Muscle of leg (tissue), 16 donors: ENCODE results near the gene TENT4A. TPM values are rescaled to one million over a fixed set of nuclear protein-coding genes. Genes with fewer than 3 reads are reported as not detected.
"Not testable (repeated sequence)": the region's sequence is repeated elsewhere in the genome, so short reads cannot be mapped to it uniquely, and the experiment has no call there.

Experiments used
- DNase-seq: peaks from one replicate; pipeline ENCODE4 v3.0.0; 2013
- H3K27ac ChIP-seq: one replicate; pipeline ENCODE4 v1.5.1; 2013; ENCODE audit warnings: mild to moderate bottlenecking, low read length, control low read depth
- H3K27me3 ChIP-seq: one replicate; pipeline ENCODE4 v1.6.1; 2013; ENCODE audit warnings: low read length; ENCODE audit not compliant: control insufficient read depth, insufficient read depth
- H3K36me3 ChIP-seq: one replicate; pipeline ENCODE4 v1.6.1; 2013; ENCODE audit warnings: low read length; ENCODE audit not compliant: control insufficient read depth, insufficient read depth
- H3K4me1 ChIP-seq: one replicate; pipeline ENCODE4 v1.6.1; 2013; ENCODE audit warnings: low read length; ENCODE audit not compliant: control insufficient read depth, insufficient read depth
- H3K4me3 ChIP-seq: one replicate; pipeline ENCODE4 v1.5.1; 2013; ENCODE audit warnings: low read length, control low read depth
- H3K9me3 ChIP-seq: replicated peaks from 2 replicates; pipeline ENCODE4 v1.6.1; 2013; ENCODE audit warnings: low read depth, low read length; ENCODE audit not compliant: control insufficient read depth
- WGBS: methylation state at CpG from one replicate; pipeline ENCODE4 v1.1.5; 2013; ENCODE audit warnings: missing lambda C conversion rate; ENCODE audit not compliant: insufficient coverage; 5-methylcytosine and 5-hydroxymethylcytosine counted together
- long read RNA-seq, 11 donors: transcript quantifications; one replicate each; lab custom pipeline, GENCODE V29; 2026
- polyA plus RNA-seq, 8 donors: library from polyadenylated mRNA; unstranded; fragments of 120-200 nt; gene quantifications; one replicate each; pipeline versions ENCODE4 v1.2.1 to v1.2.3, GENCODE V29; 2013; ENCODE audit warnings: inconsistent platforms in 1 of 8, low replicate concordance in 1 of 8; ENCODE audit not compliant: insufficient read length in 8 of 8, insufficient read depth in 1 of 8
- total RNA-seq: library from RNA; stranded (reverse); fragments of 120-200 nt; gene quantifications from one replicate; pipeline ENCODE4 v1.2.4, GENCODE V29; 2013

Gene TENT4A
- total RNA-seq (9.0 TPM), polyA plus RNA-seq (10 to 100 TPM; 15.4 to 22.2 (median 17.2) TPM)
- long read RNA-seq, donor 1, full-length matches to known transcripts = 1 of 1 reads
- long read RNA-seq, donor 1, partial matches to known transcripts = 0 of 1 reads
- long read RNA-seq, donor 1, other reads (novel, unspliced or antisense) = 0 of 1 reads
- long read RNA-seq, donor 2 = 0 reads
- long read RNA-seq, donor 3, full-length matches to known transcripts = 7 of 7 reads
- long read RNA-seq, donor 3, partial matches to known transcripts = 0 of 7 reads
- long read RNA-seq, donor 3, other reads (novel, unspliced or antisense) = 0 of 7 reads
- long read RNA-seq, donor 4 = 0 reads
- long read RNA-seq, donor 5, full-length matches to known transcripts = 4 of 15 reads
- long read RNA-seq, donor 5, partial matches to known transcripts = 11 of 15 reads
- long read RNA-seq, donor 5, other reads (novel, unspliced or antisense) = 0 of 15 reads
- long read RNA-seq, donor 6, full-length matches to known transcripts = 3 of 3 reads
- long read RNA-seq, donor 6, partial matches to known transcripts = 0 of 3 reads
- long read RNA-seq, donor 6, other reads (novel, unspliced or antisense) = 0 of 3 reads
- long read RNA-seq, donor 7, full-length matches to known transcripts = 2 of 2 reads
- long read RNA-seq, donor 7, partial matches to known transcripts = 0 of 2 reads
- long read RNA-seq, donor 7, other reads (novel, unspliced or antisense) = 0 of 2 reads
- long read RNA-seq, donor 8 = 0 reads
- long read RNA-seq, donor 9 = 0 reads
- long read RNA-seq, donor 10 = 0 reads
- long read RNA-seq, donor 11, partial matches to known transcripts = 18 of 18 reads
- long read RNA-seq, donor 11, other reads (novel, unspliced or antisense) = 0 of 18 reads

DNA sequence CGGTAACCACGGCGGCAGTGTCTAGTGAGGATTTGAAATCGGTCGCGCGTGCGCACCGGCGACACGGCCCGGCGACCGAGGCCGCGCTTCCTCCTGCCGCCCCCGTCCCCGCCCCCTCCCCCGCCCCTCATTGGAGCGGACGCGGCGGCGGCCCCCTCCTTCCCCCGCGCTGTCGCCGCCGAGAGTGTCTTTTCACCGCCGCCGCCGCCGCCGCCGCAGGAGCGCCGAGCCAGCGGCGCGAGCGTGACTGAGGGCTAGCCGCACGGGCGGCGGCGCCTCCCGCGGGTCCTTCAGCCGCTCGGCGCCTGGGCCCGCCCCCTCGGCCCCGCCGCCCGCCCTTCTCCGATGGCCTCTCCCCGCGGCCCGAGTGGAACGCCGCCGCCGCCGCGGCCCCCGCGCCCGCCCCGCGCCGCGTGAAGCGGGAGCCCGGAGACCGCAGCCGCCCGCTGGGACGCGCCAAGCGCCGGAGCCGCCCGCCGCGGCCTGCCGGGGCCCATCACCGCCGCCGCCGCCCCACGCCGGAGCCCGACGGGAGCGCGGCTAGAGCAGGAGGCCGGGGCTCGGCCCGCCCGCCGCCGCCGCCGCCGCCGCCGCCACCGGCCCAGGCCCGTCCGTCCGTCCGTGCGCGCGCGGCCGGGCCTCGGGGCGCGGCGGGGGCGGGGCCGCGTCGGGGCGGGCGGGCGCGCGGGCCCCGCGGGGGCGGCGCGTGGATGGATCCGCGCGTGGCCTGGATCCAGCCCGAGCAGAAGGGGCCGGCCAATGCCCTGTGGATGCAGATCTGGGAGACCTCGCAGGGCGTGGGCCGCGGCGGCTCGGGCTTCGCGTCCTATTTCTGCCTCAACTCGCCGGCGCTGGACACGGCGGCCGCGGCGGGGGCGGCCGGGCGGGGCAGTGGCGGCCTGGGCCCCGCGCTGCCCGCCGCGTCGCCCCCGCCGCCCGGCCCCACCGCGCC, at the start of gene TENT4A:
Gene TENT4A, plus strand, starts transcription at position 159 of the 952 bp plus-strand sequence. Its CDS starts 552 bp downstream, at position 711.
- Histone ChIP-seq H3K4me1 (peaks cover 28% of the 10 kb centered on the region), H3K27ac (peak within 1 kb of the TSS; percentile 97), H3K36me3 (peaks cover 11% of the 10 kb centered on the region), H3K9me3 (no peaks in the 10 kb centered on the region), H3K27me3 (peaks cover 2% of the 10 kb centered on the region), H3K4me3 (peak within 1 kb of the TSS; percentile 72)
- under 1% methylated on average over 132 of the region's 174 CpGs for WGBS
- peak; percentile 48 for DNase-seq

- H3K4me1 ChIP-seq = no peaks in the 10 kb centered on the region
- H3K27me3 ChIP-seq = no peaks in the 10 kb centered on the region
- peaks cover 12% of the 10 kb centered on the region for H3K36me3 ChIP-seq
- H3K27ac ChIP-seq = no peak overlapping the region
- DNase-seq = no peak
- H3K9me3 ChIP-seq = no peaks in the 10 kb centered on the region
- 93% methylated on average over 13 of the region's 15 CpGs for WGBS
- no peak overlapping the region for H3K4me3 ChIP-seq
These were observed 46.5 kb upstream of the TENT4A start for GRCh38 chr5:6666762-6667161.

DNA sequence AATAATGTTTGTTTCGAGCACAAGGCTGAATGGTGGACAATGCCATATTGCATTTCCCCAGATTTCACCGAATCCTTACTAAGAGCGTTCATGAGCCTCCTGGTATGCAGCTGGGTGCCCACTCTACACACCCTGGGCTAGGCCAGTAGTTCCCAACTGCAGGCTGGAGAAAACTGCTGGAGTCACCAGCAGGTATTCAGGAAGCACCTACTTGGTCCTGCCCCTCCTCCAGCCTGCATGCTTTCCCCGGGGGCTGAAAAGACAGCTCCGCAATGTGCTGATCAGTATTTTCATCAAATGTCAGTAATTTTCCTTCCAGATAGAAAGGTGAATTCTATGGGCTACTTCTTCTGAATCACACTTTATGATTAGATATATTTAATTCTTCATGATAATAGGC, 45.6 kb upstream of the TENT4A start:
- DNase-seq = no peak
- Histone ChIP-seq H3K9me3 (no peaks in the 10 kb centered on the region), H3K27me3 (no peaks in the 10 kb centered on the region), H3K36me3 (peaks cover 12% of the 10 kb centered on the region), H3K4me3 (no peak overlapping the region), H3K27ac (no peak overlapping the region), H3K4me1 (no peaks in the 10 kb centered on the region)
- WGBS = 100% methylated on average over 2 of the region's 5 CpGs

GRCh38 chr5:6668717-6669116, 44.5 kb upstream of the TENT4A start:
- H3K4me3 ChIP-seq, DNase-seq, H3K27me3 ChIP-seq, H3K36me3 ChIP-seq, H3K9me3 ChIP-seq, H3K4me1 ChIP-seq, H3K27ac ChIP-seq: not testable (repeated sequence)
- WGBS = 65% methylated on average over 6 of the region's 9 CpGs

- H3K4me1 ChIP-seq = no peaks in the 10 kb centered on the region
- no peaks in the 10 kb centered on the region for H3K27me3 ChIP-seq
- H3K36me3 ChIP-seq = peaks cover 4% of the 10 kb centered on the region
- DNase-seq = no peak
- WGBS = no CpG with 5 or more reads among the region's 5 CpGs
- H3K4me3 ChIP-seq = no peak overlapping the region
- H3K27ac ChIP-seq = no peak overlapping the region
- H3K9me3 ChIP-seq = no peaks in the 10 kb centered on the region
These were observed 40.2 kb upstream of the TENT4A start for GRCh38 chr5:6673031-6673430.

DNA sequence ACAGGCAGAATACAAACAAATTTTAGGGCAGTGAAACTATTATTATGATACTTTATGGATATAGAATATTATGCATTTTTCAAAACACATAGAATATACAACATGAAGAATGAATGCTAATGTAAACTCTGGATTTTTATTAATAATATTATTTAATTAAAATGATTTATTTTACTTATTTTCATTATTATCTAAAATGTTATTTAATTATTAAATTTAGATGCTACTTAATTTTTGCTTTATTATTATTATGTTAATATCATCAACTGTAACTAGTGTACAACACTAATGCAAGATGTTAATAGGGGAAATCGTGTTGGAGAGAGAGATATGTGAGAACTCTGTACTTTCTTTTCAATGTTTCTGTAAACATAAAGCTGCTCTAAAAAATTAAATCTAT, 39.3 kb upstream of the TENT4A start:
- no peak overlapping the region for H3K4me3 ChIP-seq
- no peaks in the 10 kb centered on the region for H3K27me3 ChIP-seq
- H3K27ac ChIP-seq = no peak overlapping the region
- DNase-seq = no peak
- H3K9me3 ChIP-seq = no peaks in the 10 kb centered on the region
- no CpG with 5 or more reads among the region's 1 CpG for WGBS
- H3K36me3 ChIP-seq = peaks cover 4% of the 10 kb centered on the region
- H3K4me1 ChIP-seq = no peaks in the 10 kb centered on the region

DNA sequence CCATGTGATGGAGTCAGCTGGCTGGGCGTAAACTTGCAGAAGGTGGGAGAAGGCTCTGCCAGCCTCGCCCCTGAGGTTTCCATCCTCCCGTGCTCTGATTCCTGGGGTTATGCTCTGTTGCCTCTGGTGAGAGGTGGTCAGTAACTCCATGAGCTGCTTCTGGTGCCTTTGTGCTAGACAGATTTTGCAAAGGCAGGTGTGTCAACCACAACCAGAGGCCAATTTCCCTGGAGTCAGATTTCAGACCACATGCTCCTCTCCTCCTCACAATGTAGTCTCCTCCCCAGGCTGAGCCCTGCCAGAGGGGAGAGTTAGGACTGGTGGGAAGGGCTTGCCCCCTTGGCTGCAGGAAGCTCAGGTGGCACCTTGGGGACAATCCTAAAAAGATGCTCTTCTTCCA, 38.8 kb upstream of the TENT4A start:
- Histone ChIP-seq H3K27me3 (no peaks in the 10 kb centered on the region), H3K36me3 (peaks cover 4% of the 10 kb centered on the region), H3K27ac (no peak overlapping the region), H3K9me3 (no peaks in the 10 kb centered on the region), H3K4me1 (no peaks in the 10 kb centered on the region), H3K4me3 (no peak overlapping the region)
- 94% methylated on average over 3 of the region's 3 CpGs for WGBS
- DNase-seq = no peak

GRCh38 chr5:6674886-6675285, 38.3 kb upstream of the TENT4A start:
- 92% methylated on average over 6 of the region's 10 CpGs for WGBS
- no peak for DNase-seq
- Histone ChIP-seq H3K27ac (no peak overlapping the region), H3K4me3 (no peak overlapping the region), H3K27me3 (no peaks in the 10 kb centered on the region), H3K9me3 (no peaks in the 10 kb centered on the region), H3K36me3 (peaks cover 4% of the 10 kb centered on the region), H3K4me1 (no peaks in the 10 kb centered on the region)

DNA sequence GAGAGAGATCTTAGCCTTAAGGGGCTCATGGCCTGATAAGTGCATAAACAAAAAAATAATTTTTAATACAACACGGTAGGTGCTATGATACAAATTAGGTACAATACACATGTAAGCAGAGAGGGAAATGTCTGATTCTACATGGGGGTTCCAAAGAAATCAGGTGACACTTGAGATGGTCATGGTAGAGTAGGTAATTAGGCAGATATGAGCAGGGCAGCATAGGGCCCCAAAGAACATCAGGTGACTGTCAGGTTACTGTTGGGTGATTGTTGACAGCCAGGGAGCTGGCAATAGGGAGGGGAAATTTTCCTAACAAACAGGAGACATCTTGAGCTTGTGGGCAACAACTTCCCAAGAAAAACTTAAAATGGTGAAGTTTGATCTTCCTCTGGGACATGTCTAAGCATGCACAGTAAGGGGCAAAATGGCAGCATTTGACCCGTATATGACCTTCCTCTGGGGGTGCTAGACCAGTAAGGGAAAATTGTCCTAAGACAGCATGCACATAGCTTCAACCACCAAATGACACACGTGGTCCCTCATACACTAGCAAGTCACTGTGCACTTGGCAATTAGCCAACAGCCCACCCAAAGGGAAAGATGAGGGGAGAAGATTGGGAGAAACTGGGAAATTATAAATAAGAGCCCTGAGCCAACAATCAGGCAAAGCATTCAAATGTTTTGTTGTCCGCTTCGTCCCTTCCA, 37.3 kb upstream of the TENT4A start:
- no peak overlapping the region for H3K27ac ChIP-seq
- DNase-seq = no peak
- no peaks in the 10 kb centered on the region for H3K36me3 ChIP-seq
- no peaks in the 10 kb centered on the region for H3K9me3 ChIP-seq
- H3K4me1 ChIP-seq = no peaks in the 10 kb centered on the region
- H3K4me3 ChIP-seq = no peak overlapping the region
- no peaks in the 10 kb centered on the region for H3K27me3 ChIP-seq
- 100% methylated on average over 2 of the region's 5 CpGs for WGBS
